DMS 273 (cell line): ENCODE results near the gene SCML2.
"Not testable (repeated sequence)": the region's sequence is repeated elsewhere in the genome, so short reads cannot be mapped to it uniquely, and the experiment has no call there.

Experiments
- DNase-seq: peaks from one replicate; lab custom pipeline; 2025; ENCODE audit not compliant: unreplicated experiment; lab: John Stamatoyannopoulos, UW

SCML2 gene

DNA sequence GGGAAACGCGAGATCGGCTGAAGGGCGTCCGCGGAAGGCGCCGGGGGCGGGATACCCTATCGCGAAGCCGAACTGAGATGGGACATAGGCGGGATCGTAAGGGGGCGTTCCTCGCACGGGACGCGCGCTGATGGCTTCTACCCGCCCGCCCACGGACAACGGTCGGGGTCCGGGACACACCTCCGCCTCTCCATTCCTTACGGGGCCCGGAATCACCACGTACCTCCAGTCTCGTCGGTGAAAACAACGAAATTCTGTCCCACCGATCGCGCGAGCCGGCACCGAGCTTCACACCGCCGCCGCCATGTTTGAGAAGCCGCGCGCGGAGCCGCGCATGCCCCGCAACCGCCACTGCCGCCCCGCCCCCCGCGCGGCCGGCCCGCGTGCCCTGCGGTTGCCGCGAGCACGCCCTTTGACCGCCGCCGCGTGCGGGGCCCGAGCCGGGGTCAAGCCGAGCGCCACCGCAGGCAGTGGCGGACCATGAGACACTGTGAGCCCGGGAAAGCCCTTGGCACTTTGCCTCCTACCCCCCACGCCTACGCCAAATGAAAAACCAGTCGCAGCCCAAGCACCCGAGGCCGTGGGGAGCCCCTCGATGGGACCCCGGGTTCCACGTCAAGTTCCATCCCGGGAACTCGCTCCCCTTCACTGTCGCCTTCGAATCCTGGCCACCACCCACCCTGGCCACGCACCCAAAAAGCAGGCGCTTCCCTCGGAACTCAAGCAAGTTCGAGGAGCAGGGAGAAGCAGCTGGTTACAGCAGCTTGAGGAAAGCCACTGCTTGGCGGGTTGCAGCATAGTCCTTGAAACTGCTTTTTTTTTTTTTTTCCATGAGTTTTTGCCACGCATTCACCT is at the start of gene SCML2:
Gene SCML2, minus strand, starts transcription at position 320 of the 855 bp plus-strand sequence. CDS start 20,617 bp downstream, outside the sequence.
- peak; percentile 80 for DNase-seq

DNA sequence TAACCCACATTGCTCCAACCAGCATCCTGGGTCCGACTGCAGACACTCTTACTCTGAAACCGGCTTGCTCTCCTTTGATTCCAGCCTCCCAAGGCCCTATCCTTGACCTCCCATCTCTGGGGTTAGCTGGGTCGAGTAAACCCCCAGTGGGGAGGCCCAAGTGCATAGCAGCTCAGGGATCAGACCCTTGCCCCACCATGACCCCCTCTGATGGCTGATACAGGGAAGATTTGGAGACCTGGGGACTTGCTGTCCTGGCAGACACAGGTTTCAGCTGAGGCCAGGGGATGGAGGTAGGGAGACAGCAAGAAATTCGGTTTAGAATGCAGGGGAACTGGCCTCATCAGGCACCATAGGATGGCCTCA is 47.3 kb upstream of the SCML2 start:
- DNase-seq = no peak

DNA sequence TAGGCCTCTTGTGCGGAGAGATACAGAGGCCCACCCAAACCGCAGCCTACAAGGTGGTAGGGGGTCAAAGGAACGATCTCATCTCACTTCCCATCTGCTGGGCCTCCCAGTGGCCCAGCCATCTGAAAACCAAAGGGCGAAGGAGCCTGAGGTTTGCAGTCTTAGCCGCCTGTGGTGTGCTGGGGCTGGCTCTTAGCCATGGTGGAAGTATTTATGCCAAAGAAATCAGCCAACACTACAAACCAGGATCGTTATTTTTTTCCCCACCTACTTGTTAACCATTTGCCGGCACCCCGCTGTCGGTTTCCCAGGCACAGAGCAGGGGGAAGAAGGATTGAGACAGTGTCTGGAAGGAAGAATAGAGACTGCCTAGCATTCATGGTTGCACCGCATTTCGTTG is 40.0 kb upstream of the SCML2 start:
- DNase-seq = no peak

DNA sequence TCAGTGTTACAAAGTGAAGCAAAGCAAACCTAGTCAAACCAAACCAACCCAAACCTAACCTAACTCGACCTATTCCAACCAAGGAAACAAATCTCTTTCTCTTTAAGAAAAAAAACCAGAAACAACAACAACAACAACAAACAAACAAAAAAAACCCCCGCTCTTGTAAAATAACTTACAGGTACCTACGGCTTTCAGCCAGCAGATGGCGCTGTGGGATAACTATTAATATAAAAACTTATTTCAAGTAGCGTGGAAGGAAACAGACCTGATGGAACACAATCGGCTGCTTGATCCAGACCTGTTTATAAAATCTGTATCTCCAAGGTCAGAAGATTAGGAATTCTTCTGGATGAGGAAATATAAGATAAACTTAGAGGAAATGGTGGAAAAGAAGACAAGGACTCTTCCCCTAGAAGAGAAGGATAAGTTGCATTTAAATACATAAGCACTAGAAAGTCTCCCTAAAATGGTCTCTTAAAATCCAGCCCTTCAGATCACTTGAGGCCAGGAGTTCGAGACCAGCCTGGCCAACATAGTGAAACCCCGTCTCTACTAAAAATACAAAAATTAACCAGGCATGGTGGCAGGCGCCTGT is 36.6 kb upstream of the SCML2 start:
- peak; percentile 87 for DNase-seq

DNA sequence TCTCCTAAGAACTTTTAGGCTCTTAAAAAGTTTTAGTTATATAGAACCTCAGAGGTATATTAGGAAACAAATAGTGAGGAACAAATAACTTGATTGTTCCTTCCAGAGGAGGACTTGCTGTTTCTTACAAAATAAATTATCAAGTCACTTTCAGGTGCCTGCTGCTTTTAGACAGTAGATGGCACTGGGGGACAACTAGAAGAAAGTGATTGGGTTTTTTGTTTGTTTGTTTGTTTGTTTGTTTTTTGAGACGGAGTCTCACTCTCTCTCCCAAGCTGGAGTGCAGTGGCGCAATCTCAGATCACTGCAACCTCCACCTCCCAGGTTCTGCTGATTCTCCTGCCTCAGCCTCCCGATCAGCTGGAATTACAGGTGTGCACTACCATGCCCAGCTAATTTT is 35.5 kb upstream of the SCML2 start:
- peak; percentile 16 for DNase-seq

DNA sequence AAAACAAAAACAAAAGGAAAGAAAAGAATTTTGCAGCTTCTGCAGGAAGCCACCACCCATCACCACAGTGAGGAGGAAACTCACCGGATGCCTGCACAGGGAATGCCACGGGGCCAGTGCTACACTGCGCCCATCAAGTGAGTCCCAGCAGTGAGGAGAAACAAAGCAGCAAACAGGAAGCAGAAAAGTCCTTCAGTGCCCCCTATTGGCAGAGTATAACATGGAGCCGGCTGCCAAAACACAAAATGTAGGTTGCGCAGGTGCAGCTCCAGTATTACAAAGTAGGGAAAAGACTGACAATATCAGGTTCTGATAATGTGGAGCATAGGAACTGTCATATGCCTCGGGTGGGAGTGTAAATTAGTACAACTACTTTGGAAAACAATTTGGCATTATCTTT is 23.3 kb upstream of the SCML2 start:
- peak; percentile 75 for DNase-seq

DNA sequence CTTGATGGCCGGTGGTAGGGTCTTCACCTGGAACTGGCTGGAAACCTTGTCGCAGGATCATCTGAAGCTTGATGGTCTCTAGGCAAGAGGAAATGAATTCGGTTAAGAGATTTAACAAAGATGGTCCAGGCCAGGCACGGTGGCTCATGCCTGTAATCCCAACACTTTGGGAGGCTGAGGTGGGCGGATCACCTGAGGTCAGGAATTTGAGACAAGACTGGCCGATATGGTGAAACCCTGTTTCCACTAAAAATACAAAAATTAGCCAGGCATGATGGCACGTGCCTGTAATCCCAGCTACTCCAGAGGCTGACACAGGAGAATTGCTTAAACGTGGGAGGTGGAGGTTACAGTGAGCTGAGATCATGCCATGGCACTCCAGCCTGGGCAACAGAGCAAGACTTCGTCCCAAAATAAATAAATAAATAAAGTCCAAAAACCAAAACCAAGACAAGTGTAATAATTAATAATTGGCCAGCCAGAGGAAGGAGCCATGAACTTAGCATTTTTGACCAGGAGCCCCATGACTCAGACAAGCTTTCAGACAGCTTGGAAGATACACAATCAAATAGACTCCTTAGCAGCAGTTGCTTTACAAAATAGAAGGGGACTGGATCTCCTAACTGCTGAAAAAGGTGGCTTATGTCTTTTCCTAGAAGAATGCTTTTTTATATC is 20.8 kb upstream of the SCML2 start:
- not testable (repeated sequence) for DNase-seq

DNA sequence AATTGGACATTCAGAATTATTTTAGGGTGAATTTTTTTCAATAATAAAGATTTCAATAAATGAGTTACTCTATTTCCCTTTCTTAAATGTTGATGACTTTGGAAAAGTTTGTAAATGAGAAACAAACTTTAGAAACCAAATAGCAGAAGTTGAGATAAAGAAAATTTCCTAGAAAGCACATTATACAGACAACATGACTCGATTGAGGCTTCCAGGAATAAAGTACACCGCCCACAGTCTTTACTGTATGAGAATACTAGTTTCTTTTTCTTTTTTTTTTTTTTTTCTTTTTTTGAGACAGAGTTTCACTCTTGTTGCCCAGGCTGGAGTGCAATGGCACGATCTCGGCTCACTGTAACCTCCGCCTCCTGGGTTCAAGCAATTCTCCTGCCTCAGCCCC is 14.6 kb upstream of the SCML2 start:
- not testable (repeated sequence) for DNase-seq

DNA sequence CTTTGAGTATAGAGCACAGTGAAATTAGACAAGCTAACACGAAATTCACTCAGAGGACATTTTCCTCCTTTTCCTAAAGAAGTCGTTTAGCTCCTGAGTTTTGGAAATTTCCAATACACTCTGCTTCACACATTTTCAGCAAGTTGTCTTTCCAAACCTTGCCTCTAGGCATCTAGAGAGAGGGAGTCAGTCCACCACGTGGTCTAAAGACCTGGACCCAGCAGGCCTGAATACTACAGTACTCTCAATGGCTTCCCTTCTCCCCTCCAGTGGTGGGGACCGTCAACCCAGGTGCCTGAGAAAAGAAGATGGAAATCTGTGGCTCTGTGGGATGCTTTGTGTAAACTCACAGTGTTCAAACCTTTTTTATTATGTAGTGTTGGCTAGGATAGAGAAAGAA is 13.9 kb upstream of the SCML2 start:
- DNase-seq = peak; percentile 25

DNA sequence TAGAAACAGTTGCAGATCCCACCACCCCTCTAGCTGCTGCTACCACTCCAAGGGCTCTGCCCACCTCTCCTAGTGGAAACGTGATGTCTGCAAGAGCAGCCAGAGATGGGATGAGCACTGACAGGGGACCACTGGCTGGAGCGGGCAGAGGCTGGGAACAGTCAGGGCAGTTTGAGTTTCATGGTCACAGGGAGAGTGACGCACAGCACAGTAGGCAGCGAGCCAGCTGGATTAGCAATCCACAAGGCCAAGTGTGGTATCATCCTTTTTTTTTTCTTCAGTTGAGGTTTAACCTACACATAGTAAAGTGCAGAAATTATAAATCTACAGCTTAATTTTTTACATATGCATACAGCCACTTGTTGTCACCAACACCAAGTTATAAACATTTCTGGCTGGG is 6.4 kb upstream of the SCML2 start:
- no peak for DNase-seq

DNA sequence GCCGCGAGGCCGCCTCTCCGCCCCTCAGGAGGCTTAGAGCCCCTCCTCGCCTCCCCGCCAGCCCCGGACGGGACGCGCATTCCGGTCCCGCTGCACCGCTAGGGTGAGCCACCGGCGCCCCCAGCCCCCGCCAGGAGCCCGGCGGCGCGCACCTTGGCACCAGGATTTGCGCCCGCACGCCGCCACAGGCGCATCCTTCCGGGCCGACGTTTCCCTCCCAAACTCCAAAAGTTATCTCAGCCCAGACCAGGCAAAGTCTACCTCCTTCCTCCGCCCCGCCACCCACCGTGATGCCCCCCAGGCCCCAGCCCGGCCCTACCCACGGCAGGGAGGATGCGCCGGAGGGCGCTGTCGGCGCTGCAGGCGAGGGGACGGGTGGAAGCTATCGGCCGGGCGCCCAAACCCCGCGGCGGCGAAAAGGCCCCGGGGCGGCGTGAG is 538 bp downstream of the SCML2 start:
- peak; percentile 79 for DNase-seq

DNA sequence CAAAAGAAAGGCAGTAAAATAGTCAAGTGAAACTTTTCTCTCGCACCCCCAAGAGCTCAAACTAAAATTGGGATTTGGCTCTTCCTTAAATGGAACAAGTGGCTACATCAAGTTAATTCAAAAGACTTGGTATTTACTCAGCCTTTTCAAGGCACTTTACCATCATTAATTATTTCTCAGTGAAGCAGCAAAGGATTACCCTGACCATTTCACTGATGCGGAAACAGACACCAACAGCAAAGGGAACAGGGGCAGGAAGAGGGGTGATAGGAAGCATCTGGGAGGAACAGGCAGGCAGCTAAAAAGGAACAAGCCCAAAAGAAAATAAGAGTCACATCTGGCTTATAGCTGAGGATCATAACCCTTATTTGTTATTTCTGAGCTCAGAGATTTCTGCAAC is 2.7 kb downstream of the SCML2 start:
- no peak for DNase-seq

DNA sequence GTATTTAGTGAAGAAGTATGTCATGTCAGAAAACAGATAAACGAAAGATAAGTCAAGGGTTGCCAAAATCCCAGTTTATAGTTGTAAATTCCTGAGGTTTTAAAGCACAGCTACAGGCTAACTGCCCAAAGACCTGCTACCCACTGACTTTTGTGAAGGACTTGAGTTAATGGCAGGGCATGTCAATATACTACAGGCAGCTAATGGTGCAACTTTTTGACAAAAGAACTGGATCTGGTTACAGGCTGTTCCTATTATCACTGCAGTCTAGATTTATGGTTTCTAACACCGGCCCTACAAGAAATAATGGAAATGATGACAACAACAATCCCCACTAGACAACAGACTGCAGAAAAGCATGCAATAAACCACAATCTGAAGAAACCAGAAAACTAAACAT is 6.4 kb downstream of the SCML2 start:
- no peak for DNase-seq

DNA sequence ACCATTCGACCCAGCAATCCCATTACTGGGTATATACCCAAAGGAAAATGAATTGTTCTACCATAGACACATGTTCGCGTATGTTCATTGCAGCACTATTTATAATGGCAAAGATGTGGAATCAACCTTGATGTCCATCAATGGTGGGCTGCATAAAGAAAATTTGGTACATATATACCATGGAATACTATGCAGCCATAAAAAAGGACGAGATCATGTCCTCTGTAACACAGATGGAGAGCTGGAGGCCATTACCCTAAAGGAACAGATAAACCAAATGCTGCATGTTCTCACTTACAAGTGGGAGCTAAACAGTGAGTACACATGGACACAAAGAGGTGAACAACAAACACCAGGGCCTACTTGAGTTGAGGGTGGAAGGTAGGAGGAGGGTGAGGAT is 45.1 kb downstream of the SCML2 start:
- DNase-seq = no peak

DNA sequence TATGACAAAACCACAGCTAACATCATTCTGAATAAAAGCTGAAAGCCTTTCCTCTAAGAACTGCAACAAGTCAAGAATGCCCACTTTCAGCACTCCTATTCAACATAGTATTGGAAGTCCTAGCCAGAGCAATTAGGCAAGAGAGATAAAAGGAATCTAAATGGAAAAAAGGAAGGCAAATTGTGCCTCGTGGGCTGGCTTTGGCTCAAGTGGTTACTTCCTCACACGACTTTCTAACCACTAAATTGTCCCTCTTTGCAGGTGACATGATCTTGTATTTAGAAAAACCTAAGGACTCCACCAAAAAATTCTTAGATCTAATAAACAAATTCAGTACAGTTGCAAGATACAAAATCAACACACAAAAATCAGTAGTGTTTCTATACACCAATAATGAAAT is 57.2 kb downstream of the SCML2 start:
- DNase-seq = no peak

DNA sequence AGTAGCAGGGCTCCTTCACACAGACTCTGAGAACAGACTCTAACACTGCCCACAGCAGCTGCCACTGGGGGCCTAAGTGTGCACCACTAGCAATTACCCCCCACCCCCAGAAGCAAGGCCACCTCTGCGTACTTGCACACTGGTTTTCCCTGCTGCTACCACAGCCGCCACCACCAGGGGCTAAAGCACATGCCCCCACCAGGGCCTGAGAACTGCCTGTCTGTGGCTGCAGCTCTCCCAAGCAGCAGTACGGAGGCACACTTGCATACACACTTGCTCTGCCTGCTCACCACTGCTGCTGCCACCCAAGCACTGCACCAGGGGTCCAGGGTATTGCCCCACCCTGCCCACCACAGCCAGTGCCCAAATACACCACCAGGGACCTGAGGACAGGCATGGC is 59.6 kb downstream of the SCML2 start:
- peak; percentile 13 for DNase-seq

DNA sequence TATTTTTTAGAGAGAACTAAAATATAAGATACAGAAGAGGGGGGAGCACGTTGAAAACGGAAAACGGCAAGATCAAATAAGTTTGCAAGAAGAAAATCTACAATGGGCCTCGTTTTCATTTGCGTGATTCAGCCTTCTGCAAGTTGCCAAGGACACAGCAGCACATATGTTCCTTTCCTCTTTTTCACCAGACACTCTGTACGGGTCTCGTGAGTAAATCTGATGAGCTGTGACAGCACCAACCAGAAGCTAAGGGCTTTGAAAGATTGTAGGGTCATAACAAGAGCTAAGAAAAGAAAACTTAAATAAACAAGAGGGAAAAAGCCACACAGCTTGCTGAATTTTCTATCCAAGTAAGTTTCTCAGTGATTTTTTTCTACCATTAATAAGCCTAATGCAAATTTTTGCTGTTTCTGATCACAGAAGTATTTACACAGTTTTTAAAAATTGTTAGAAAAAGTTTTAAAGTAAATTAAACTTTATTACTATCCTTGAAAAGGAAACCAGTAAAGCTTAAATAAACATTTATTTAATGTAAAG is 63.4 kb downstream of the SCML2 start:
- DNase-seq = peak; percentile 80

DNA sequence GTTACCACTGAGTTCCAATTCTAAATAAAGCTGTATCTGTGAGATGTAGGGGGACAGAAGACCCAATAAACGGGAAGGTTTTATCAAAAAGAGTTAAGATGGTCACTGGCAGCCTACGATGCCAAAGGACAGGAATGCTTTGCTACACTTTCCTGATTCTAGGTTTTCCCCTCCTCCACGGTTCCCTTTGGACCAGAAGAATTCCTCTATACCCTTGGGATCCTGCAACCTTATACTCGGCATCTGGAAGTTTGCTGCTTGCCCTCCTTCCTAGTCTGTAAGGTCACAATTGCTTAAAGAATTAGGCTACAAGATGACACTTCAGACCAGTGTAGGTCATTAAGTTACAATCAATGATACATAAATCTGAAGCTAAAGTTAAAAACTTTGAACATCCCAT is 64.3 kb downstream of the SCML2 start:
- peak; percentile 82 for DNase-seq

DNA sequence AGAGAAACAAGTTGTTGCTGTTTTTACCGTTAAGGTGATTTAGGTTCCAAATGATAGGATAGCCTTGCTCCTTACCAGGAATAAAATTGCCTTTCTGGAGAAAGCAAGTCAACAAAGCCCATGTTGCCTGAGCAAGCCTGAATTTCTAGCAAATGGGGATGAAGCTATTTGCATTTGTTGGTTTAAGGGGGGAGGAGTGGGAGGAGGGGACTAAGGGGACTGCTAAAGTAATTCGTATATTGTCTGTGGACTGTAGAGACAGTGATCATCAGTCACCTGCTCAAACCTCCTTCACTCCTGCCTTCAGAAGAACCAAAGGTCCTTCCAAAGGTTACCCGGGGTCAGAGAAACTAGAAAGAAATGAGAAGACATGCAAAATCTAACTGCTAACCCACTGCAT is 65.8 kb downstream of the SCML2 start:
- peak; percentile 35 for DNase-seq

DNA sequence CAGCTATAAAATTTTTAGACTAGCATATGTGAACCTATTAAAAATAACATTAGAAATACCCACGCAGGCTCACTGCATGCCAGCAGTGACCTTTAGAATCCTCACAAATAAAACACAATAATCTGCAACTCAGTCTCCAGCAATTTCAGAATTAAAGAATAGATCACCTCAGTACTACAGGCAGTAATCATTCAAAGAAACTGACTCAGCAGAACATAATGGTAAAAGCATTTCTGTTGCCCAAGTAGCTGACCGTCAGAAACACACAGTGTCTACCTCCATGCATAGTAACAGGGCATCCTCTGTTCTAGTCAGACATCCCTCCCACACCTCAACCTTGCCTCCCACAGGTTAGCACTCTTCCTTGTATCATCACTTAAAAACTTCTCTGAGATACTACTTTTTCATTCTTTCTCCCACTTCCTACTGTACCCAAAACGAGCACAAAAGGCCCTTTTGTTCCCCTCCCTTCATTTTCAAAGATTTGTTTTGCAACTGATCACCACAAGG is 68.1 kb downstream of the SCML2 start:
- DNase-seq = no peak

DNA sequence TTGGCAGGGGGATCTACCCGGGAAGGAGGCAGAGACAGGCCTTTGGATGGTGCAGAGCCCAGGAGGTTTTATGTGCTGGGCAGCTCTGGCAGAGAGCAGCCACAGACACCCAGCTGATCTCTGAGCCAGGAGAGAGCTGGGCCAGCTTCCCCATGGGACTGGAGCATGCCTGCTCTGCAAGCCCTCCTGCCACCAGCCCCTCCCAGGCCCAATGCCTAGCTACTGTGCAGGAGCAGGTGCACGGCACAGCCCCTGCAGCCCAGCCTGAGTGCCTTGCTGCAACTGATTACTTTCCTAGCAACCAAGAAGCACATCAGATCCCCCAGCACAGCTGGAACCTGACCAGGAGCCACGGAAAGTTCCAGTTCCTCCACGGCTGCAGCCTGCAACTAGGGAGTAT is 76.0 kb downstream of the SCML2 start:
- no peak for DNase-seq

DNA sequence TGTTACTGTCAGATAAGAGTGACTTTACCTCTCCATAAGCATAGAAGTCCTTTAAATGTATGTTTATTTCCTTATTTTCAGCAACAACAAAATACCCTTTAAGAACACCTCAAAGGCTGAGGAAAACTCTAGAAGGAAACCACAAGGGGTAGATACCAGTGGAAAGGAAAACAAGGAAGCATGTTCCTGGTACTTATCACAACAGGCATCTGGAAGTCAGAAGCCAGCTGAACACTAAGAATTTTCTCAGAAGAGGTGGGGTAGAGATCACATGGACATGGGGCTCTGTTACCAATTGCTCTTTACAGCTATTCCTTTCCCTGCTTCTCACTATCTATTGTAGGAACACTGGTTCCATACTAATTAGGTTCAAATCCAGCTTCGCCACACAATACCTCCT is 82.3 kb downstream of the SCML2 start:
- DNase-seq = no peak
